GM12872 (cell line): ENCODE results near the gene CD300LG.

Experiments used
- CTCF ChIP-seq: IDR thresholded peaks from 3 replicates; pipeline ENCODE4 v1.5.1; 2011; ENCODE audit warnings: low read depth, mild to moderate bottlenecking, low read length, moderate library complexity; ENCODE audit not compliant: insufficient read depth

Gene CD300LG

GRCh38 chr17:43907425-43907981 lies 60.5 kb downstream of the CD300LG start, which contains the start of gene MPP2:
Gene MPP2 (minus strand): TSS chr17:43907536. CDS start chr17:43904460, 3,076 bp downstream.
- TF ChIP-seq CTCF, result peak; percentile 30; the same call in 1 of the 3 replicates

GRCh38 chr17:43907998-43908721 lies 61.2 kb downstream of the CD300LG start:
- no peak for TF ChIP-seq CTCF

- TF ChIP-seq CTCF, result no peak
These were observed 62.7 kb downstream of the CD300LG start for GRCh38 chr17:43909537-43910231.

GRCh38 chr17:43911904-43912303 lies 64.9 kb downstream of the CD300LG start:
- TF ChIP-seq CTCF, result no peak

GRCh38 chr17:43912635-43913304 lies 65.8 kb downstream of the CD300LG start:
- no peak for TF ChIP-seq CTCF
